IMR-90 (cell line): Measurements from ENCODE around the gene PPP1R3E.

Source experiments
- BHLHE40 ChIP-seq: fragments of 150-350 bp; IDR thresholded peaks from 2 replicates; pipeline ENCODE4 v1.6.1; 2016; ENCODE audit warnings: mild to moderate bottlenecking, low read depth, low read length
- CHD1 ChIP-seq: IDR thresholded peaks from 2 replicates; pipeline ENCODE4 v1.6.1; 2012; ENCODE audit warnings: low read depth, low read length, improper control_type of control experiment
- CTCF ChIP-seq: conservative IDR thresholded peaks from 2 replicates; pipeline ENCODE4 v1.5.1; 2012; ENCODE audit warnings: mild to moderate bottlenecking, low read depth, low read length, improper control_type of control experiment
- FOS ChIP-seq: fragments of 150-350 bp; IDR thresholded peaks from 2 replicates; pipeline ENCODE4 v1.6.1; 2016; ENCODE audit warnings: low read depth, low read length
- MXI1 ChIP-seq: IDR thresholded peaks from 2 replicates; pipeline ENCODE4 v1.6.1; 2012; ENCODE audit warnings: low read depth, mild to moderate bottlenecking, low read length, moderate library complexity, borderline replicate concordance
- POLR2A ChIP-seq: IDR thresholded peaks from 2 replicates; pipeline ENCODE4 v1.6.1; 2012; ENCODE audit warnings: mild to moderate bottlenecking, low read depth, low read length
- RAD21 ChIP-seq: IDR thresholded peaks from 2 replicates; pipeline ENCODE4 v1.6.1; 2012; ENCODE audit warnings: low read length, improper control_type of control experiment
- RCOR1 ChIP-seq: IDR thresholded peaks from 2 replicates; pipeline ENCODE4 v1.6.1; 2012; ENCODE audit warnings: mild to moderate bottlenecking, low read length, improper control_type of control experiment; ENCODE audit not compliant: insufficient replicate concordance
- RFX5 ChIP-seq: IDR thresholded peaks from 2 replicates; pipeline ENCODE4 v1.8.0; 2012; ENCODE audit warnings: low read depth, mild to moderate bottlenecking, low read length, moderate library complexity
- SMC3 ChIP-seq: fragments of 150-350 bp; IDR thresholded peaks from 2 replicates; pipeline ENCODE4 v1.6.1; 2016; ENCODE audit warnings: low read depth, mild to moderate bottlenecking, antibody characterized with exemption, low read length, moderate library complexity

GRCh38 chr14:23249824-23250223, 52.8 kb downstream of the PPP1R3E start:
- no peak for TF ChIP-seq CTCF
- no peak for TF ChIP-seq RCOR1
- no peak for TF ChIP-seq POLR2A
- TF ChIP-seq MXI1: no peak
- no peak for TF ChIP-seq RFX5
- TF ChIP-seq BHLHE40: no peak
- no peak for TF ChIP-seq SMC3
- TF ChIP-seq RAD21: no peak
- TF ChIP-seq FOS: no peak
- no peak for TF ChIP-seq CHD1
